Measurements from ENCODE around the gene COX6A2.

GRCh38 chr16:31471241-31471874 lies 43.2 kb upstream of the COX6A2 start:
- TF ChIP-seq EZH2 (IDR thresholded peaks at IDR 0.05; ENCODE audit: borderline replicate concordance, low read length) (no peak), CTCF (conservative IDR thresholded peaks at IDR 0.05 in 1 of 2, IDR thresholded peaks at IDR 0.05 in 1 of 2; ENCODE audit: extremely low read depth in 1 of 2, insufficient read depth in 1 of 2, low read depth in 1 of 2, low read length in 2 of 2) (no peak)
